Measurements from ENCODE around the gene PES1.
"Not testable (repeated sequence)": the region's sequence is repeated elsewhere in the genome, so short reads cannot be mapped to it uniquely, and the experiment has no call there.

Gene PES1

DNA sequence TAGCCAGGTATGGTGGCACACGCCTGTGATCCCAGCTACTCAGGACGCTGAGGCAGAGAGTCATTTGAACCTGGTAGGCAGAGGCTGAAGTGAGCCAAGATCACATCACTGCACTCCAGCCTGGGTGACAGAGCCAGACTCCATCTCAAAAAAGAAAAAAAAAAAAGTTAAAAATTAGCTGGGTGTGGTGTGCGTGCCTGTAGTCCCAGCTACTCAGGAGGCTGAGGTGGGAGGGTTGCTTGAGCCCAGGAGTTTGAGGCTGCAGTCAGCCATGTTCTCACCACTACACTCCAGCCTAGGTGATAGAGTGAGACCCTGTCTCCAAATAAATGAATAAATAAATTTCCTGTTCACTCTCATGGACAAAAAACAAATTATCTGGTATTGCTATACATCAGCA lies 50.2 kb downstream of the PES1 start:
- H3K36me3 Mint-ChIP-seq; DNase-seq; H3K4me1 Mint-ChIP-seq; H3K4me3 Mint-ChIP-seq; ATAC-seq (replicated peaks); H3K9me3 Mint-ChIP-seq; H3K27ac Mint-ChIP-seq: not testable (repeated sequence)
- peaks cover 43 to 61% of the 10 kb centered on the region in 2 donors for H3K27me3 Mint-ChIP-seq

DNA sequence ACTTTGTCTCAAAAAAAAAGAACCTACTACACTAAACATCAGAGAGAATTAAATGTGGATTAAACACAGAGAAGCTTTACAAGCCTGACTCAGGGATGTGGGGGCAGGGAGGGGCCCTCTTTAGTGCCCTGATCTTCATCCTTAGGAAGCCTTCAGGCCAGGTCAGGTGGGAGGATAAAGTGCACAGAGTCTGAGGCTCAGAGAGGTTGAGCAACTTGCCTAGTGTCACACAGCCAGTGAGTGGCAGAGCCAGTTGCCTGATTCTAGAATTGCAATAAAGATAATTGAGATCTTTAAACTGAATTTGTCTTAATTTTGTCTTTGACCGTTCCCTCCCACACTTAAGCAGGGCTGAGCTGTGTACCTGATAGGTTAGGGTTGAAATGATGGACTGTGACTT lies 52.3 kb downstream of the PES1 start:
- Mint-ChIP-seq H3K36me3 (no peaks in the 10 kb centered on the region), H3K27me3 (peaks cover 34 to 49% of the 10 kb centered on the region in 2 donors), H3K27ac (no peak overlapping the region), H3K4me1 (peaks cover 3 to 12% of the 10 kb centered on the region in 2 donors), H3K9me3 (no peaks in the 10 kb centered on the region), H3K4me3 (no peak overlapping the region)
- ATAC-seq (replicated peaks) (no peak), DNase-seq (no peak)

DNA sequence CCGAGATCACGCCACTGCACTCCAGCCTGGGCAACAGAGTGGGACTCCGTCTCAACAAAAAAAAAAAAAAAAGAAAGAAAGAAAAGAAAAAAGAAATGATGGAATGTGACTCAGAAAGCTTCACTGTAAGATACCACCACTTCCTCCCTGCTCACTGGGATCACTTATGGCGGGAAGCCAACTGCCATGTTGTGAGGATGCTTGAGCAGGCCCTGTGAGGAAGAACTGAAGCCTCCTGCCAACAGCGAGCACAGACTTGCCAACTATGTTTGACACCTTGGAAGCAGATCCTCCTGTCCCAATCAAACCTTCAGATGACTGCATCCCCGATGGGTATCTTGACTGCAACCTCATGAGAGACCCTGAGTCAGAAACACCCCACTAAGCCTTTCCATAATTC lies 53.4 kb downstream of the PES1 start:
- Mint-ChIP-seq H3K4me3 (no peak overlapping the region), H3K36me3 (no peaks in the 10 kb centered on the region), H3K9me3 (no peaks in the 10 kb centered on the region), H3K27ac (no peak overlapping the region), H3K4me1 (peaks cover 3 to 12% of the 10 kb centered on the region in 2 donors), H3K27me3 (peaks cover 28 to 39% of the 10 kb centered on the region in 2 donors)
- DNase-seq (no peak), ATAC-seq (replicated peaks) (no peak)

GRCh38 chr22:30537083-30537731 lies 54.5 kb downstream of the PES1 start:
- H3K27me3 Mint-ChIP-seq, result peaks cover 24 to 39% of the 10 kb centered on the region in 2 donors
- no peak overlapping the region for H3K4me3 Mint-ChIP-seq
- no peak overlapping the region for H3K27ac Mint-ChIP-seq
- no peak for DNase-seq
- ATAC-seq (replicated peaks), result no peak
- H3K9me3 Mint-ChIP-seq, result no peaks in the 10 kb centered on the region
- peaks cover 3 to 12% of the 10 kb centered on the region in 2 donors for H3K4me1 Mint-ChIP-seq
- H3K36me3 Mint-ChIP-seq, result no peaks in the 10 kb centered on the region

DNA sequence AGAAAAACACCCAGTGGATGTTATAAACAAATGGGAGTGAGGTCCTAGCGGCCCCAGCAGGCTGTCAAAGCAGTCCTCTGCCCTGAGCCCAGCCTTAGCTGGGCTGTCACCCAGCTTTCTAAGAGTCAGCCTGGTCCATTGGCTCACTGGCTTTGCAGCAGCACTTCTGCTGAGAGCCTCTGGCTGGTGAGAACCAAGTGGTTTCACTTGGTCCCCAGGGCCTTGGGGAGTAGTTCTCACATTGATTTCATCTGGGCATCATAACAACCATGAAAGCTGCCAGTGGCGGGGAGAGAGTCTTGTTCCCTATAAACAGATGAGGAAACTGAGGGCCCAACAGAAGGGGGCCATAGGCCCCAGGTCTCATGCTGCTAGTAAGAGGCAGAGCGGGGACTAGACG lies 56.5 kb downstream of the PES1 start:
- ATAC-seq (replicated peaks) (peak; percentile 47 to 52), DNase-seq (no peak)
- no peaks in the 10 kb centered on the region for H3K36me3 Mint-ChIP-seq
- H3K27me3 Mint-ChIP-seq, result peaks cover 15 to 40% of the 10 kb centered on the region in 2 donors
- H3K4me3 Mint-ChIP-seq, result no peak overlapping the region
- H3K4me1 Mint-ChIP-seq, result peaks cover 3 to 12% of the 10 kb centered on the region in 2 donors
- H3K9me3 Mint-ChIP-seq, result no peaks in the 10 kb centered on the region
- no peak overlapping the region for H3K27ac Mint-ChIP-seq

DNA sequence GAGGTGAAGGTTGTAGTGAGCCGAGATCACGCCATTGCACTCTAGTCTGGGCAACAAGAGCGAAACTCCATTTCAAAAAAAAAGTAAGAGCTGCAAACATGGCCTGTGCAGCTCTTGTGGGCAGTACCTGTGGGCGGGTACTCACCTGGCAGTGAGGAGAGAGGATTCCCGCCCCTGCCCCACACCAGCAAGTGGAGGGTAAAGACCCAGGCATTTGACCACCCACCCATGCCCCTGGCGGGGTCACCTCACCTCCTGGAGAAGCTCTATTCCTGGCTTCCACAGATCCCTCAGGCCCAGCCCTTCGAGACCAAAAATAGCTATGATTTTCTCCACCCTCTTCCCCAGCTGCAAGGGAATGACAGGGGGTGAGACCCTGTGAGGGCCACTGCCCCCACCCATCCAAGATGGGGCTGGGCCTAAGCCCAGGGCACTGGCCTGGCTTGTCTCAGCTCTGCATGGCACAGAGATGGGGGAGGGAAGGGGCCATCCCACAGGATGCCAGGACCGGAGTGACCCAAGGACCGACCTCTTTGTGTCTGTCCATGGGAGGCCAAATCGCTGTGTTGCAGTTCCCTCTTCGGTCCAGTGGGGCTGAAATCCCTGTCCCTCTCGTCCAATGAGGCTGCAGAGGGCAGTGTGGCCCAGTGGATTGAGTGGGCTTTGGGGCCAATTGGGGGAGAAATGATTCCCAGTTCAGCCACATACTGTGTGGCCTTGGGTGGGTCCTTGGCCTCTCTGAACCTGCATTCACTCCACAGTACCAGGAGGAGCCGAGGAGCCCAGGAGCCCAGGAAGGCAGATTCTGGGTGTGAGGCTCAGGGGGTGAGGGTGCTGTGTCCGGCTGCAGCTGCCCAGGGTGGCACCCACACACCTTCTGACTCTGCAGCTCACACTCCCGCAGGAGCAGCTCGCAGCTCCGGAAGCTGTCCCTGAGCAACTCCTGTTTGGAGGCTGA lies 59.8 kb downstream of the PES1 start:
- no peaks in the 10 kb centered on the region for H3K9me3 Mint-ChIP-seq
- no peaks in the 10 kb centered on the region for H3K36me3 Mint-ChIP-seq
- peaks cover 16 to 27% of the 10 kb centered on the region in 2 donors for H3K27me3 Mint-ChIP-seq
- no peak overlapping the region for H3K4me3 Mint-ChIP-seq
- no peak overlapping the region for H3K27ac Mint-ChIP-seq
- H3K4me1 Mint-ChIP-seq, result peaks cover 3 to 12% of the 10 kb centered on the region in 2 donors
- DNase-seq, result no peak
- ATAC-seq (replicated peaks), result no peak

- ATAC-seq (replicated peaks) (no peak), DNase-seq (no peak)
- no peaks in the 10 kb centered on the region for H3K9me3 Mint-ChIP-seq
- H3K27me3 Mint-ChIP-seq, result peaks cover 22 to 41% of the 10 kb centered on the region in 2 donors
- no peak overlapping the region for H3K4me3 Mint-ChIP-seq
- no peaks in the 10 kb centered on the region for H3K36me3 Mint-ChIP-seq
- H3K27ac Mint-ChIP-seq, result no peak overlapping the region
- no peaks in the 10 kb centered on the region for H3K4me1 Mint-ChIP-seq
Observed at GRCh38 chr22:30526656-30527055, 65.1 kb downstream of the PES1 start.

Measured in stimulated activated naive B cell treated with anti-CD40 and anti-IgM and Interleukin-4, amounts not matched to agents 10 μg/mL and 1 μg/mL and 100 μg/mL, for 72 hours (primary cell).